Neural crest cell (in vitro differentiated cells): Measurements from ENCODE around the gene CRACR2B. TPM values are rescaled to one million over a fixed set of nuclear protein-coding genes. Genes with fewer than 3 reads are reported as not detected.

ENCODE experiments used
- DNase-seq: peaks from one replicate; pipeline ENCODE4 v3.0.0; 2021; ENCODE audit warnings: low read depth, mixed read lengths, low spot score
- H3K27ac Mint-ChIP-seq: one replicate; pipeline ENCODE4 v1.8.0; 2021; ENCODE audit warnings: mild to moderate bottlenecking, mixed read lengths; ENCODE audit not compliant: unreplicated experiment
- H3K27me3 Mint-ChIP-seq: 2 replicates; pipeline ENCODE4 v1.8.0; 2021; ENCODE audit warnings: low read depth, mild to moderate bottlenecking, mixed read lengths
- H3K36me3 Mint-ChIP-seq: 2 replicates; pipeline ENCODE4 v1.8.0; 2021; ENCODE audit warnings: low read depth, mild to moderate bottlenecking, mixed read lengths
- H3K4me1 Mint-ChIP-seq: 2 replicates; pipeline ENCODE4 v1.8.0; 2021; ENCODE audit warnings: mixed read lengths
- H3K4me3 Mint-ChIP-seq: one replicate; pipeline ENCODE4 v1.8.0; 2021; ENCODE audit warnings: mild to moderate bottlenecking, mixed read lengths
- H3K9me3 Mint-ChIP-seq: 2 replicates; pipeline ENCODE4 v1.8.0; 2021; ENCODE audit warnings: mixed read lengths
- total RNA-seq: library from RNA; stranded (reverse); gene quantifications from 2 replicates; pipeline ENCODE4 v1.2.1, GENCODE V29; 2021
- TF ChIP-seq, protein P1 (sequence below): fragments of 200-600 bp; sonication (generic); conservative IDR thresholded peaks from 2 replicates; pipeline ENCODE4 v1.5.0; 2021; ENCODE audit warnings: antibody characterized with exemption, mild to moderate bottlenecking

CRACR2B gene
- total RNA-seq, 1 donor from 2014 or later, result 2.7 TPM

DNA sequence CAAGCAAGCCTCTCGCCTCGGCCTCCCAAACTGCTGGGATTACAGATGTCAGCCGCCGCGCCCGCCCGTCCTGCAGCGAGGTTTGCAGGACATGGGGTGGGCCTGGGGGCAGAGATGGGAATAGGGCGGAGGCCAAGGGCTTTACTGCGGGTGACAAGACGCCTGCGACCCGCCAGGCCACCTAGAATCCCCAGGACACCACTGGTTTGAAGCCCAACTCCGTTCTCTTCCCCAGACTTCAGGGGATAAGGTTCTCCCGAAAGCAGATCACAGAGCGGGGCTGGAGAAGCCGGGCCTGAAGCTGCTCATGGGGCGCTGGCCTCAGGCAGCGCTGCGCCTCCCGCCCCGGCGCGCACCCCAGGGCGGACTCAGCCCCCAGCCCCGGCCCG, 14.3 kb downstream of the CRACR2B start:
- TF ChIP-seq, protein P1, sequence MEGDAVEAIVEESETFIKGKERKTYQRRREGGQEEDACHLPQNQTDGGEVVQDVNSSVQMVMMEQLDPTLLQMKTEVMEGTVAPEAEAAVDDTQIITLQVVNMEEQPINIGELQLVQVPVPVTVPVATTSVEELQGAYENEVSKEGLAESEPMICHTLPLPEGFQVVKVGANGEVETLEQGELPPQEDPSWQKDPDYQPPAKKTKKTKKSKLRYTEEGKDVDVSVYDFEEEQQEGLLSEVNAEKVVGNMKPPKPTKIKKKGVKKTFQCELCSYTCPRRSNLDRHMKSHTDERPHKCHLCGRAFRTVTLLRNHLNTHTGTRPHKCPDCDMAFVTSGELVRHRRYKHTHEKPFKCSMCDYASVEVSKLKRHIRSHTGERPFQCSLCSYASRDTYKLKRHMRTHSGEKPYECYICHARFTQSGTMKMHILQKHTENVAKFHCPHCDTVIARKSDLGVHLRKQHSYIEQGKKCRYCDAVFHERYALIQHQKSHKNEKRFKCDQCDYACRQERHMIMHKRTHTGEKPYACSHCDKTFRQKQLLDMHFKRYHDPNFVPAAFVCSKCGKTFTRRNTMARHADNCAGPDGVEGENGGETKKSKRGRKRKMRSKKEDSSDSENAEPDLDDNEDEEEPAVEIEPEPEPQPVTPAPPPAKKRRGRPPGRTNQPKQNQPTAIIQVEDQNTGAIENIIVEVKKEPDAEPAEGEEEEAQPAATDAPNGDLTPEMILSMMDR, result no peak
- no peaks in the 10 kb centered on the region for H3K9me3 Mint-ChIP-seq

DNA sequence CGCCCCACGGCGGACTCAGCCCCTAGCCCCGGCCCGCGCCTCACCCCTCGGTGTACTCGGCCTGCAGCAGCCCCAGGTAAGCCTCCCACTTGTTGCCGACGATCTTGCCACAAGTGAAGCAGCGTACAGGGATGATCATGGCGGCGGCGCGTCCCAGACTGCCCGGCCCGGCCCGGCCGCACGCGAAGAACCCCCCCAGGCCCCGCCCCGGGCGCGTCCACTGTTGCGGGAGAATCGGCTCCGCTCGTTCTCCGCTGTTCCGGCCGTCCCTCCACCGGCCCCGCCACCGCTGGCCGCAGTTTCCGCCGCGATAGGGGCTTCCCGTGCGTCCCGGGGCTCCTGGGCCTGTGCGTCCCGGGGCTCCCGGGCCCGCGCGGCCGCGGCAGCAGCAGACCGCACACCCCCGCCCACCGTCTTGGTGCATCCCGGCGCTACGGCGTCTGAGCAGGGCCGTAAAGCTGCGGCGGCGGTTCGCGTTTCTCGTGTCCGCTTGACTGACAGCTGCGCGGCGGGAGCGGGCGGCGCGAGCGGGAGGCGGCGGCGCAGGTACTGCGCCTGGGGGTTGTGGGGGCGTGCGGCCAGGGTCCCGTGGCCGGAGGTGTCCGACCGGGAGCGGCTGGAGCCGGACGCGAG, 14.8 kb downstream of the CRACR2B start, which contains the start of the genes POLR2L and TSPAN4:
Gene POLR2L, minus strand, starts transcription at position 160 of the 633 bp plus-strand sequence. Its CDS starts 21 bp downstream, at position 139.
Gene TSPAN4, plus strand, starts transcription at position 483 of the 633 bp plus-strand sequence. CDS start 7,453 bp downstream, outside the sequence.
- H3K27ac Mint-ChIP-seq, result peak within 1 kb of the TSS; percentile 43
- peaks cover 18% of the 10 kb centered on the region for H3K4me1 Mint-ChIP-seq
- peaks cover 10% of the 10 kb centered on the region for H3K27me3 Mint-ChIP-seq
- H3K4me3 Mint-ChIP-seq, result peak within 1 kb of the TSS; percentile 92
- H3K36me3 Mint-ChIP-seq, result peaks cover 5% of the 10 kb centered on the region
- TF ChIP-seq, protein P1, result no peak
- H3K9me3 Mint-ChIP-seq, result no peaks in the 10 kb centered on the region
- DNase-seq, result peak; percentile 84

More for the DNA sequence above, 14.3 kb downstream of the CRACR2B start:
- Mint-ChIP-seq H3K4me3 (peak overlapping the region; percentile 92), H3K27ac (no peak overlapping the region), H3K27me3 (peaks cover 10% of the 10 kb centered on the region), H3K4me1 (peaks cover 18% of the 10 kb centered on the region), H3K36me3 (peaks cover 5% of the 10 kb centered on the region)
- no peak for DNase-seq

- Mint-ChIP-seq H3K27me3 (peaks cover 10% of the 10 kb centered on the region), H3K36me3 (peaks cover 5% of the 10 kb centered on the region), H3K9me3 (no peaks in the 10 kb centered on the region), H3K4me3 (peak overlapping the region; percentile 85), H3K27ac (peak overlapping the region; percentile 43), H3K4me1 (peaks cover 18% of the 10 kb centered on the region)
- DNase-seq, result no peak
- TF ChIP-seq, protein P1, result peak; percentile 32
These were observed 15.5 kb downstream of the CRACR2B start for GRCh38 chr11:843086-843734.

- no peaks in the 10 kb centered on the region for H3K9me3 Mint-ChIP-seq
- H3K4me3 Mint-ChIP-seq, result peak overlapping the region; percentile 89
- peaks cover 18% of the 10 kb centered on the region for H3K4me1 Mint-ChIP-seq
- peaks cover 15% of the 10 kb centered on the region for H3K27me3 Mint-ChIP-seq
- H3K36me3 Mint-ChIP-seq, result peaks cover 5% of the 10 kb centered on the region
- TF ChIP-seq, protein P1, result no peak
- H3K27ac Mint-ChIP-seq, result no peak overlapping the region
- no peak for DNase-seq
These were observed 16.3 kb downstream of the CRACR2B start for GRCh38 chr11:843818-844692.
